ENCODE results near the gene ERBIN. TPM values are rescaled to one million over a fixed set of nuclear protein-coding genes. Genes with fewer than 3 reads are reported as not detected.
"Not testable (repeated sequence)": the region's sequence is repeated elsewhere in the genome, so short reads cannot be mapped to it uniquely, and the experiment has no call there.

The ERBIN gene
- total RNA-seq, 1 donor from 2014 or later, result 66.6 TPM

GRCh38 chr5:65970481-65971367 is 44.3 kb downstream of the ERBIN start:
- no peak overlapping the region for H3K4me3 ChIP-seq (ENCODE audit: low read depth, low read length)
- DNase-seq (ENCODE audit: low read depth), result no peak
- no peaks in the 10 kb centered on the region for H3K27me3 ChIP-seq (ENCODE audit: control insufficient read depth, insufficient read depth, low read length)
- TF ChIP-seq CTCF (IDR thresholded peaks at IDR 0.05; ENCODE audit: insufficient read depth, low read length, poor library complexity, severe bottlenecking), result no peak
- no peaks in the 10 kb centered on the region for H3K36me3 ChIP-seq (ENCODE audit: control insufficient read depth, insufficient read depth, low read length)

- H3K36me3 ChIP-seq (ENCODE audit: control insufficient read depth, insufficient read depth, low read length), result no peaks in the 10 kb centered on the region
- H3K4me3 ChIP-seq (ENCODE audit: low read depth, low read length), result no peak overlapping the region
- no peak for TF ChIP-seq CTCF (IDR thresholded peaks at IDR 0.05; ENCODE audit: insufficient read depth, low read length, poor library complexity, severe bottlenecking)
- no peaks in the 10 kb centered on the region for H3K27me3 ChIP-seq (ENCODE audit: control insufficient read depth, insufficient read depth, low read length)
- DNase-seq (ENCODE audit: low read depth), result no peak
These were observed 45.3 kb downstream of the ERBIN start for GRCh38 chr5:65971643-65972042.

- H3K36me3 ChIP-seq (ENCODE audit: control insufficient read depth, insufficient read depth, low read length), result not testable (repeated sequence)
These were observed 46.5 kb downstream of the ERBIN start for GRCh38 chr5:65972896-65973295.

DNA sequence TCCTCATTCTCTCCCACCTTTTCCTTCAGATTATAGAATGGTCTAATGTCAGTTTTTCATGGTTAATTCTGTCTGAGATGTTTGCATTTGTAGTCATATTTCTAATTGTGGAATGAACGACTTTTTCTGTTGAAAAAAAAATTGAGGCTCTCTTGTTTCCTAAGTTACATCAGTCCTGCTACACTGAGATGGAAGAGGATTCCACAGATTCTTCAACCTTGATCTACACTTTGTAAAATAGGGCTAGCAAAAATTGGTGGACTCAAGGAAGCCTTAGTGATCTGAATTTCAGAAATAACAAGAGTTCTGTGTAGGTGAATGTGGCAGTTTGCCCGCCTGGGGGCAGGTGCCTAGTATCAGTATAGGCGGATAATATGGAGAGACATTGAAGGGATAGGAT is 51.9 kb downstream of the ERBIN start:
- no peak for TF ChIP-seq CTCF (IDR thresholded peaks at IDR 0.05; ENCODE audit: insufficient read depth, low read length, poor library complexity, severe bottlenecking)
- Histone ChIP-seq H3K4me3 (ENCODE audit: low read depth, low read length) (no peak overlapping the region), H3K27me3 (ENCODE audit: control insufficient read depth, insufficient read depth, low read length) (no peaks in the 10 kb centered on the region), H3K36me3 (ENCODE audit: control insufficient read depth, insufficient read depth, low read length) (no peaks in the 10 kb centered on the region)
- DNase-seq (ENCODE audit: low read depth), result no peak

More at GRCh38 chr5:65972896-65973295, 46.5 kb downstream of the ERBIN start:
- H3K27me3 ChIP-seq (ENCODE audit: control insufficient read depth, insufficient read depth, low read length); H3K4me3 ChIP-seq (ENCODE audit: low read depth, low read length); DNase-seq (ENCODE audit: low read depth): not testable (repeated sequence)

GRCh38 chr5:65981548-65981947 is 55.2 kb downstream of the ERBIN start:
- DNase-seq (ENCODE audit: low read depth), result no peak
- no peak for TF ChIP-seq CTCF (IDR thresholded peaks at IDR 0.05; ENCODE audit: insufficient read depth, low read length, poor library complexity, severe bottlenecking)
- H3K4me3 ChIP-seq (ENCODE audit: low read depth, low read length), result no peak overlapping the region
- H3K27me3 ChIP-seq (ENCODE audit: control insufficient read depth, insufficient read depth, low read length), result no peaks in the 10 kb centered on the region
- no peaks in the 10 kb centered on the region for H3K36me3 ChIP-seq (ENCODE audit: control insufficient read depth, insufficient read depth, low read length)

DNA sequence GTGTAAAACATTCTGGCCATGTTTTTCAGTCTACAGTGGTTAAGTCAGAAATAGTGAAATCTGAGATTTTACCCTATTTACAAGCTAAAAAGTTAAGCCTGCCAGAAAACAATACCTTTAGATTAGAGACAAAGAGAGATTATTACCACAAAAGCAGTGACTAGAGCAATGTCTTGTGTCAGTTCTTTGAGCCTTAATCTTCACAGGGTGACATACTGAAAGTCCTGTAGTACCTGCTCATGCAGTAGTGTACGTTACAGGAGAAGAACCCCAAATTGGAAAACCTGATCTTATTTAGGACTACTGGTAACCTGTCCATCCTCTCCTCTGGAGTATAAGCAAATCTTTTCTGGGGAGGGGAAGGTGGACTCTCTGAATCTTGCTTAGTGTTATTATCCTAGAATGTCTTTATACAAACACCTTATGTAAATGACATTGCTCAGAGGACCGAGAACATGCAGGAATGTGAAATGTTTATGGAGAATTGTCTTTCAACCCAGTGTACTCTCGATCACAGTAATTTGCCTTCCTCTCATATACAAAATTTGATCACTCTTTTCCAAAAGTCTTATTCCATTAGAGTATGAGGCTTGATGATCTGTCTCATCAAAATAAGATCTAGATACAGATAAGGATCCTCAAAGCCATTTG is 55.7 kb downstream of the ERBIN start:
- Histone ChIP-seq H3K27me3 (ENCODE audit: control insufficient read depth, insufficient read depth, low read length) (no peaks in the 10 kb centered on the region), H3K4me3 (ENCODE audit: low read depth, low read length) (no peak overlapping the region), H3K36me3 (ENCODE audit: control insufficient read depth, insufficient read depth, low read length) (no peaks in the 10 kb centered on the region)
- no peak for DNase-seq (ENCODE audit: low read depth)
- TF ChIP-seq CTCF (IDR thresholded peaks at IDR 0.05; ENCODE audit: insufficient read depth, low read length, poor library complexity, severe bottlenecking), result no peak

Measured in kidney epithelial cell (primary cell).